ENCODE data around the gene SELENOI.

Gene SELENOI

DNA sequence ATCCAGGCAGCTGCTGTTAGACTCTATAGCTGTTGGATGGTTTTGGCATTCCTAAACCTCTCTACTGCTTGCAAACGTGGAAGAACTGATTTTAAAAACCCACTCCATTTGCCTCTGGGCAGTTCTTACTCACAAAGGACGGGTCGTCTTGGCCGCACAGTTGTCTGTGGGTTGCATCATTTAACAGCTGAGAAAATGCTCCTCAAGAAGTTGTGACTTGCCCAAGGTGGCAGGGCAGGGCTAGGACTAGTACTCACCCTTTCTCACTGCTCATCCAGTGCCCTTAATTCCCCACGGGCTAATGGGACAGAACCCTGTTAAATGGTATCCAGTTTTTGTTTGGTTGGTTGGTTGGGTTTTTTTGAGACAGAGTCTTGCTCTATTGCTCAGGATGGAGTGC lies 54.8 kb downstream of the SELENOI start:
- H3K4me3 ChIP-seq, result no peak overlapping the region
- no peak for DNase-seq (ENCODE audit: low read depth, low spot score)
- no peaks in the 10 kb centered on the region for H3K9me3 ChIP-seq (ENCODE audit: low read depth, low read length)
- H3K27ac ChIP-seq, result no peak overlapping the region
- H3K9ac ChIP-seq (ENCODE audit: insufficient read length), result no peak overlapping the region
- no peaks in the 10 kb centered on the region for H3K36me3 ChIP-seq (ENCODE audit: insufficient read depth, low read length)
- TF ChIP-seq EZH2 (IDR thresholded peaks at IDR 0.05) (no peak), FOXP2 (optimal IDR thresholded peaks at IDR 0.05; ENCODE audit: control extremely low read depth, extremely low read length, insufficient read depth) (no peak), POLR2AphosphoS5 (IDR thresholded peaks at IDR 0.05; ENCODE audit: borderline replicate concordance, low read depth, low read length) (no peak)

DNA sequence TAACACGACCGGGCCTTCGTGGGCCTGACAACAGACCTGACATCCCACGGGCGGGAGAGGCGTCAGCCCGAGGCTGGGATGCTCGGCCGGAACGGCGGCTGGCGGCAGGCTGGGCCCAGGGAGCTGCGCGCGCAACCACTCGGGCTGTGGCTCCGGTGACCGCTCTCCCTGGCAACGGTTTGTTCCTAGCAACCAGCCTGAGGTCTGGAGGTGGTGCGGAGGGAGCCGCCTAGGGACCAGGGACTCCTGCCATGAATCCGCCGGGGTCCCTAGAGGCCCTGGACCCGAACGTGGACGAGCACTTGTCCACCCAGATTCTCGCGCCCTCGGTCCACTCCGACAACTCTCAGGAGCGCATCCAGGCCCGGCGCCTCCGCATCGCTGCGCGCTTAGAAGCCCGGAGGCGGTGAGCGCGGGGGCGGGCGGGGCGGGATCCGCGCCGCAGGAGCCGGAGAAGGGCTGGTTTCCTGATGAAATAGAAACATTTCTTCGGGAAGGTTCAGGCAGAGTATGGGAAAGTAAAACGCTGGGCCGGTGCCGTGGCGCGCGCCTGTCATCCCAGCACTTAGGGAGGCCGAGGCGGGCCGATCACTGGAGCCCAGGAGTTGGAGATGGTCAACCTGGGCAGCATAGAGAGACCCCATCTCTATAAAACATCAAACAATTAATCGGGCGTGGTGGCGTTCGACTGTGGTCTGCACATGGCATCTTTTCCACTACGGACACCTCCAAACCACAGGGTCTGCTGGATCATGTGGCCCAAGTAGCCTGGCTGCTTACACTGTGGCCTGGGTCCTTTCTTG lies 56.0 kb downstream of the SELENOI start, which contains the start of gene DRC1:
Gene DRC1 (plus strand): TSS at position 182 of the 803 bp plus-strand sequence. CDS start 70 bp downstream, at position 252.
- DNase-seq (ENCODE audit: low read depth, low spot score), result no peak
- H3K9ac ChIP-seq (ENCODE audit: insufficient read length), result no peak within 1 kb of the TSS
- no peak within 1 kb of the TSS for H3K27ac ChIP-seq
- H3K4me3 ChIP-seq, result no peak within 1 kb of the TSS
- no peaks in the 10 kb centered on the region for H3K9me3 ChIP-seq (ENCODE audit: low read depth, low read length)
- TF ChIP-seq EZH2 (IDR thresholded peaks at IDR 0.05), result no peak
- no peak for TF ChIP-seq FOXP2 (optimal IDR thresholded peaks at IDR 0.05; ENCODE audit: control extremely low read depth, extremely low read length, insufficient read depth)
- no peak for TF ChIP-seq POLR2AphosphoS5 (IDR thresholded peaks at IDR 0.05; ENCODE audit: borderline replicate concordance, low read depth, low read length)
- no peaks in the 10 kb centered on the region for H3K36me3 ChIP-seq (ENCODE audit: insufficient read depth, low read length)

DNA sequence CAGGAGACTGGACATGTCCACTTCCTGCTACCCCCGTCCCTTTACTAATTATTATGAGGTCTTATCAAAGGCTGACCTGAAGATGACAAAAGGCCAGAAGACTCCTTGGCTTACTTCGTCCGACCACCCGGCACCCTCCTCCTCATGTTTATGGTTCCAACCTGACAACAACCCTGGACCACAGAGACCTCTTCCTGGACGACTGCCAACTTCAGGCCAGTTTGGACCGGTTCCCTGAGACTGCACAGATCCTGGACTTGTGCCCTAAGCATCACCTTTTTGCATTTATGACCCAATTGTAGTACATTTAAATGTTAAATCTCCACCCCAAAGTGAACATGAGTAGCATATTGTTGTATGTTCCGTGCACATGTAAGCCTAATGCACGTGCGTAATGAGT lies 61.6 kb downstream of the SELENOI start:
- no peaks in the 10 kb centered on the region for H3K9me3 ChIP-seq (ENCODE audit: low read depth, low read length)
- DNase-seq (ENCODE audit: low read depth, low spot score), result no peak
- no peaks in the 10 kb centered on the region for H3K36me3 ChIP-seq (ENCODE audit: insufficient read depth, low read length)
- no peak for TF ChIP-seq FOXP2 (optimal IDR thresholded peaks at IDR 0.05; ENCODE audit: control extremely low read depth, extremely low read length, insufficient read depth)
- no peak for TF ChIP-seq POLR2AphosphoS5 (IDR thresholded peaks at IDR 0.05; ENCODE audit: borderline replicate concordance, low read depth, low read length)
- TF ChIP-seq EZH2 (IDR thresholded peaks at IDR 0.05), result no peak
- no peak overlapping the region for H3K27ac ChIP-seq
- no peak overlapping the region for H3K4me3 ChIP-seq
- no peak overlapping the region for H3K9ac ChIP-seq (ENCODE audit: insufficient read length)

DNA sequence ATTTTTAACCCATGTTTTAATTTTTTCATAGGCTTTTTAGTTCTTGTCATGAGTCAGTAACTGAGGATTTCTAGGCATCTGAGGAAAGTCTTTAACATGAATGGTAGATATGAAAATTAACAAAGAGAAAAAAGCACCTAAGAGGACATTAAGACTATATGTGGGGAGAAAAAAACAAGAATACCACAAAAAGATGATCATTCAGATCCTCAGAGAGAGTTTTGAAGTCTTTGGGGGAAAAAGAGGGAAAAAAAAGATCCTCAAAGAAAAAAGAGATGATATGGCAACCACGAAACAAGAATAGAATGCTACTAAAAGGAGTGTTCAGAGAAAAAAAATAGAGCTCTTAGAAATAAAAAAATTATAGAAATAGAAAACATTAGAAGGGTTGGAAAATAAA lies 63.8 kb downstream of the SELENOI start:
- Histone ChIP-seq H3K36me3 (ENCODE audit: insufficient read depth, low read length) (no peaks in the 10 kb centered on the region), H3K27ac (no peak overlapping the region), H3K4me3 (no peak overlapping the region), H3K9me3 (ENCODE audit: low read depth, low read length) (no peaks in the 10 kb centered on the region), H3K9ac (ENCODE audit: insufficient read length) (no peak overlapping the region)
- DNase-seq (ENCODE audit: low read depth, low spot score), result no peak
- TF ChIP-seq POLR2AphosphoS5 (IDR thresholded peaks at IDR 0.05; ENCODE audit: borderline replicate concordance, low read depth, low read length) (no peak), FOXP2 (optimal IDR thresholded peaks at IDR 0.05; ENCODE audit: control extremely low read depth, extremely low read length, insufficient read depth) (no peak), EZH2 (IDR thresholded peaks at IDR 0.05) (no peak)

DNA sequence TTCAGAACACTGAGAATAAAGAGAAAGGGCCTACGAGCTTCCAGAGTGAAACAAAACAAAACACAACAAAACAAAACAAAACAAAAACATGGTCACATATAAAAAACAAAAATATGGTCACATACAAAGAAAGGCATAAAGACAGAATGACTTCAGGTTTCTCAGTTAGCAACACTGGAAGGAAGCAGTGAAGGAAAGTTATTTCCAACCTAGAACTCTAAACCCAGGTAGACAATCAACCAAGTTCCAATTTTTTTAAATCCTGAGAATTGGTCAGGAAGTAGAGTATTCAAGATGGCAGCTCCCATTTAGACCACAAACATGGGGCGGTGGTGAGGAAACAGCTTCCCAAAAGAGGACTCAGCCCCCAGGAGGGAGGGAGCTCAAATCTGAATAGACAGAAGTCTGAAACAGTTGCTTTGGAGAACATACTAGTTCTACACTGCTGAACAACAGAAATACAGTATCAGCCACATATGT lies 64.9 kb downstream of the SELENOI start:
- H3K4me3 ChIP-seq, result no peak overlapping the region
- H3K36me3 ChIP-seq (ENCODE audit: insufficient read depth, low read length), result no peaks in the 10 kb centered on the region
- DNase-seq (ENCODE audit: low read depth, low spot score), result no peak
- no peak overlapping the region for H3K9ac ChIP-seq (ENCODE audit: insufficient read length)
- no peaks in the 10 kb centered on the region for H3K9me3 ChIP-seq (ENCODE audit: low read depth, low read length)
- no peak overlapping the region for H3K27ac ChIP-seq
- TF ChIP-seq FOXP2 (optimal IDR thresholded peaks at IDR 0.05; ENCODE audit: control extremely low read depth, extremely low read length, insufficient read depth) (no peak), POLR2AphosphoS5 (IDR thresholded peaks at IDR 0.05; ENCODE audit: borderline replicate concordance, low read depth, low read length) (no peak), EZH2 (IDR thresholded peaks at IDR 0.05) (no peak)

DNA sequence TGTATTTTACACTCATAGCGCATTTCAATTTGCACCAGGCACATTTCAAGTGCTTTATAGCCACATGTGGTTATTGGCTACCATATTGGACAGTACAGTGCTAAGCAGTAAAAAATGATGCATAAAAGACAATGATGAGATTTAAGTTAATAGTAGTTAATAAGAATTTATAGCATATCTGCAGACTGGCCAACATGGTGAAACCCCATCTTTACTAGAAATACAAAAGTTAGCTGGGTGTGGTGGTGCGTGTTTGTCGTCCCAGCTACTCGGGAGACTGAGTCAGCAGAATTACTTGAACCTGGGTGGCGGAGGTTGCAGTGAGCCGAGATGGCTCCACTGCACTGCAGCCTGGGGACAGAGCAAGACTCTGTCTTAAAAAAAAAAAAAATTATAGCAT lies 65.5 kb downstream of the SELENOI start:
- Histone ChIP-seq H3K27ac (no peak overlapping the region), H3K9me3 (ENCODE audit: low read depth, low read length) (no peaks in the 10 kb centered on the region), H3K9ac (ENCODE audit: insufficient read length) (no peak overlapping the region), H3K36me3 (ENCODE audit: insufficient read depth, low read length) (no peaks in the 10 kb centered on the region), H3K4me3 (no peak overlapping the region)
- TF ChIP-seq POLR2AphosphoS5 (IDR thresholded peaks at IDR 0.05; ENCODE audit: borderline replicate concordance, low read depth, low read length), result no peak
- no peak for TF ChIP-seq FOXP2 (optimal IDR thresholded peaks at IDR 0.05; ENCODE audit: control extremely low read depth, extremely low read length, insufficient read depth)
- TF ChIP-seq EZH2 (IDR thresholded peaks at IDR 0.05), result no peak
- no peak for DNase-seq (ENCODE audit: low read depth, low spot score)

DNA sequence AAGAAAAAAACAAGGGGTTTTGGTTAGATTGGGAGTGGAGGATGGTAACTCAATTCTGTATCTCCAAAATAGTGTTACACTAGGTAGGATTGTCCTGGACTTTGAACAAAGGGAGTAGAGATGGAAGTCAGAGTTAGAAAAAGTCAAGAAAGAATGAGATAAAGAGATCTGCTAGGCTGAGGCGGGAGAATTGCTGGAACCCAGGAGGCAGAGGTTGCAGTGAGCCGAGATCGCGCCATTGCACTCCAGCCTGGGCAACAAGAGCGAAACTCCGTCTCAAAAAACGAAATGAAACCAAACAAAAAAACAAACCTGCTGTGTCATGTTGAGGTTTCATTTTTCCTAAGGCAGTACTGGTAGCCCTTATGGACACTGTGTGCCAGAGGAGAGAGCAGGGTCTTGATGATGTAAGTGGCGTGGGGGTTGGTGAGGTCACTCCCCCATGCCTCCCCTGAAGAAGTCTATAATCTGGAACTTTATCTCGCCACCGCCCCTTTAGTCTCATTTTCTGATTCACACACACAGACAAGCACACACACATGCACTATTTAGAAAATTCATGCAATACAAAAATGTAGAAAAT lies 66.2 kb downstream of the SELENOI start:
- H3K36me3 ChIP-seq (ENCODE audit: insufficient read depth, low read length), result no peaks in the 10 kb centered on the region
- DNase-seq (ENCODE audit: low read depth, low spot score), result no peak
- no peak overlapping the region for H3K9ac ChIP-seq (ENCODE audit: insufficient read length)
- H3K9me3 ChIP-seq (ENCODE audit: low read depth, low read length), result no peaks in the 10 kb centered on the region
- TF ChIP-seq POLR2AphosphoS5 (IDR thresholded peaks at IDR 0.05; ENCODE audit: borderline replicate concordance, low read depth, low read length), result no peak
- TF ChIP-seq EZH2 (IDR thresholded peaks at IDR 0.05), result no peak
- no peak for TF ChIP-seq FOXP2 (optimal IDR thresholded peaks at IDR 0.05; ENCODE audit: control extremely low read depth, extremely low read length, insufficient read depth)
- H3K27ac ChIP-seq, result no peak overlapping the region
- no peak overlapping the region for H3K4me3 ChIP-seq

DNA sequence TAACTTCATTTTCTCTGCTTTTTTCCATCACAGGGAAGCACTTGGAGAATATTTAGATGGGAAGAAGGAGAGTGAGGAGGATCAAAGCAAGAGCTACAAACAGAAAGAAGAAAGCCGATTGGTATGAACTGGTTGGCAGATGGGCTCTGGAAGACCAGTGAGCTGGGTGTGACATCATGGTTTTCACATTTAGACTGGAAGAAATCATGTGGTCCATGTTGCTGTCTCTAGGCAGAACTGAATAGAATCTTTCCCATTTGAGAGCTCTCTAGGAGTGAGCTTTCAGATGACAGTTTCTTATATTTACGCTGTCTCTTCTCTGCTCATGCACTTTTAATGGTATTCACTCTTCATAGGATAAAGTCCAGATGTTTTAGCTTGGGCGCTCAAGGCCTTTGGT lies 68.4 kb downstream of the SELENOI start:
- Histone ChIP-seq H3K9me3 (ENCODE audit: low read depth, low read length) (no peaks in the 10 kb centered on the region), H3K27ac (no peak overlapping the region), H3K9ac (ENCODE audit: insufficient read length) (no peak overlapping the region), H3K36me3 (ENCODE audit: insufficient read depth, low read length) (no peaks in the 10 kb centered on the region), H3K4me3 (no peak overlapping the region)
- no peak for DNase-seq (ENCODE audit: low read depth, low spot score)
- TF ChIP-seq EZH2 (IDR thresholded peaks at IDR 0.05) (no peak), POLR2AphosphoS5 (IDR thresholded peaks at IDR 0.05; ENCODE audit: borderline replicate concordance, low read depth, low read length) (no peak), FOXP2 (optimal IDR thresholded peaks at IDR 0.05; ENCODE audit: control extremely low read depth, extremely low read length, insufficient read depth) (no peak)

Measured in SK-N-MC (cell line).